Measurements from ENCODE around the gene ZNF334. TPM values are rescaled to one million over a fixed set of nuclear protein-coding genes. Genes with fewer than 3 reads are reported as not detected.

ZNF334 gene
- total RNA-seq, 1 experiment from 2014 or later = 0.12 TPM

DNA sequence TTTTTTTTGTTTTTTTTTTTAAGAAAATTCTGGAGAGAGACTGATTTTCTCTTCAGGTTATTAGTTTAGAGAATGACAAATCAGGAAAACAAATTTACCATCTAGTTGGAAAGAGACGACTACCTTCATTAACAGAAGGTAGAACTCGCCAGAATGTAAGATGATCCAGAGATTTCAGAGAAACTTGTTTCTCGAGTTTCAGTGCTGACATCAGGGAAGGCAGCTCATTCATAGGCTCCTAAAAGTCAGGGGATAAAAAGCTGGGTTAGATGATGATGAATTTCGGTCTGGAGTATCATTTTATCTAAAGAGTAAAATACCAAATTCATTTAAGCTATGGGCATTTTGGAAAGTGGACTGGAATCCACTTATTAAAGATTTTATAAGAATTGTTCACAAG is 27.9 kb downstream of the ZNF334 start:
- no peak for DNase-seq (ENCODE audit: low spot score)

- DNase-seq (ENCODE audit: low spot score) = no peak
Measured at GRCh38 chr20:46484954-46485353, 28.4 kb downstream of the ZNF334 start.

DNA sequence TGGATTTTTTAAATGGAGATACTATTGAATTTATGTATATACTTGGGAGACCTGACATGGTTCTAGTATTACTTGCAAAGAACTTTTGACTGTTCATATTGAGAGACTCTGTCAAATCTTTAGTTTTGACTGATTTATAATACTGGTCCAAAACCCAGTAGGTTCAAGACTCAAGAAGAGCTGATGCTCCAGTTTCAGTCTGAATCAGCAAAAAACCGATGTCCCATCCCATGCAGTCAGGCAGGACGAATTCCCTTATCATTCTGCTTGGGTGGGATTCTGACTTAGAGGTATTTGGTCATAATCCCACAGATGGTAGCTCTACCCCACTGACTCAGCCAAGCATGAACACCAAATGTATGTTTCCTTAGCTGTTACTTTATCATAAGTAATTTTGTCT is 29.5 kb downstream of the ZNF334 start:
- no peak for DNase-seq (ENCODE audit: low spot score)

DNA sequence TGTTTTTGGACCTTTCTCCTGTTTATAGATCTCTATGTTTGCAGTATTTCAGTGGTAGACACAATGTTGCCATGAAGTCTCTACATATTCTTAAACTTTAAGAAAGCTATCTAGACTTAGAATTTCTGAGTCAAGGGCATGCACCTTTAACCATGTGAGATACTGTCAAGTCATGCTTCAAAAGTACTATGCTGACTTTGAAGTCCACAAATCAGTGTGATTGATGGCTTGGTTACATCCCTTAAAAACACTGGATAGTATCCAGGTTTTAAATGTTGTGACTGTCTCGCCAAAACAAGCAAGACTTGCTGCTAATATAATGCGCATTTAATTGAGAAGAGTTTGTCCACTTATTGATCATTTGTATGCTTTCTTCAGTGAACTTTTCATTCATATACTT is 30.5 kb downstream of the ZNF334 start:
- DNase-seq (ENCODE audit: low spot score) = no peak

GRCh38 chr20:46477640-46478039 is 35.7 kb downstream of the ZNF334 start:
- DNase-seq (ENCODE audit: low spot score) = no peak

GRCh38 chr20:46477225-46477624 is 36.1 kb downstream of the ZNF334 start:
- DNase-seq (ENCODE audit: low spot score) = no peak

DNA sequence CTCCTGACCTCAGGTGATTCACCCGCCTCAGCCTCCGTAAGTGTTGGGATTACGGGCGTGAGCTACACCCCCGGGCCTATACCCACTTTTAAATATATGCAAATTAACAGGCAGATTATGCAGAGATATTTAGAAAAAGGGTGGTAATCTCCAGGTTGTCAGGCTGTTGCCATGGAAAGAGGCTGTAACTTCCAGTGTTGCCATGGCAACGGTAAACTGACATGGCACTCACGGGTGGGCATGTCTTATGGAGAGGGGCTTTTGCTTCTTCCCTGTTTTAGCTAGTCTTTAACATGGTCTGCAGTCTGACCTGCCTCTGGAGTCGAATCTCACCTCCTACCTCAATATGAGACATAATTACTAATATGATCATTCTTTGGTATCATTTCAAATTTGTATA is 44.9 kb downstream of the ZNF334 start:
- DNase-seq (ENCODE audit: low spot score) = no peak

DNA sequence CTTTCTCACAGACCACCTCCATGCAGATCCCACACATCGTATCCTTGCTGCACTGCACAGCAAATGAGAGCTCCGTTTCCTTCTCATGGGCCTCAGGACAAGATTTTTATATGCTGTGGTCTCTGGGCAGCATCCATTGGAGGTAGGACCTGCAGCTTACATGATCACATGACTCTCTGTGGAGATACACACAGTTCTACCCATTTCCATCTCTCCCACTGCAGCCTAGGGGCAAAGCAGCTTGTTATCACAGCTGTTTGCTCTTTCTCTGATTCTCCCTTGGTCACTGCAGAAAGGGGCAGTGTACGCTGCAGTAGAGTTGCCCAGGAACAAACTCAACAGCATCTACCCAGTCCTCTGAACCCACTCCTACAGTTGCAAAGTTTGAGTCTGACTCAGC is 48.9 kb downstream of the ZNF334 start:
- no peak for DNase-seq (ENCODE audit: low spot score)

DNA sequence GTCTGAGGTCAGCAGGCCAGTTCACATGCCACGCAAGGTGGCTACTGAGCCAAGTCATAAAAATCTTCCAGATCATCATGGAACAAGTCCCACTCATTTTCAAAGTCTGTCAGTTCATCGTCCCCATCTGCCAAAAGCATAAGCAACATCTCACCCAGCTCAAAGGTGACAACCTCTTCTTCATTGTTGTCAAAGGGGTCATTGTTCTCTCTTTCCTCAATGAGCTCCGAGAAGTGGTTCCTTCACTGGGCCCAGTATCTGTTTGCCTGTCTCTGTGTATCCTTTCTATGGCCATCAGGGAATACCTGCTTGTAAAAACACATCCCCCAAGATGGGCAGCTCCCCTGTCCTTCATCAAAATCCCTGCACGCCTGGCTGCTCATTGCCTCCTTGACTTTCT is 49.5 kb downstream of the ZNF334 start:
- no peak for DNase-seq (ENCODE audit: low spot score)

DNA sequence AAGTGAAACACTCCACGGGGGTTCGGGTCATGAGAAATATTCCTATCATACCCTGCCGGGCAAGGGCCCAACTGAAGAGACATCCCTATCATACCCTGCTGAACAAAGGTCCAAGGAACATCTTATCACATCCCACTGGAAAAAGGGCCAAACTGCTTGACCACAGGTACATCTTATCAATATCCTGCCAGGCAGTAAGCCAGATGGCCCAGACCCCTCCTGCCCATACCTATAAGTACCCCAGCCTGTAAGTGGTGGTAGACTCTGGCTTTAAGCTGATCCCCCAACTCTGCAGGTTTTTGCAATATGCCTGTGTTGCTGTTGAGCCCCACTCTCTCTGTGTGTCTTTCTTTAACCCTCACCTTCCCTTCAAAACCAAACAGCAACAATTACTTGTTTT is 51.6 kb downstream of the ZNF334 start:
- DNase-seq (ENCODE audit: low spot score) = no peak

DNA sequence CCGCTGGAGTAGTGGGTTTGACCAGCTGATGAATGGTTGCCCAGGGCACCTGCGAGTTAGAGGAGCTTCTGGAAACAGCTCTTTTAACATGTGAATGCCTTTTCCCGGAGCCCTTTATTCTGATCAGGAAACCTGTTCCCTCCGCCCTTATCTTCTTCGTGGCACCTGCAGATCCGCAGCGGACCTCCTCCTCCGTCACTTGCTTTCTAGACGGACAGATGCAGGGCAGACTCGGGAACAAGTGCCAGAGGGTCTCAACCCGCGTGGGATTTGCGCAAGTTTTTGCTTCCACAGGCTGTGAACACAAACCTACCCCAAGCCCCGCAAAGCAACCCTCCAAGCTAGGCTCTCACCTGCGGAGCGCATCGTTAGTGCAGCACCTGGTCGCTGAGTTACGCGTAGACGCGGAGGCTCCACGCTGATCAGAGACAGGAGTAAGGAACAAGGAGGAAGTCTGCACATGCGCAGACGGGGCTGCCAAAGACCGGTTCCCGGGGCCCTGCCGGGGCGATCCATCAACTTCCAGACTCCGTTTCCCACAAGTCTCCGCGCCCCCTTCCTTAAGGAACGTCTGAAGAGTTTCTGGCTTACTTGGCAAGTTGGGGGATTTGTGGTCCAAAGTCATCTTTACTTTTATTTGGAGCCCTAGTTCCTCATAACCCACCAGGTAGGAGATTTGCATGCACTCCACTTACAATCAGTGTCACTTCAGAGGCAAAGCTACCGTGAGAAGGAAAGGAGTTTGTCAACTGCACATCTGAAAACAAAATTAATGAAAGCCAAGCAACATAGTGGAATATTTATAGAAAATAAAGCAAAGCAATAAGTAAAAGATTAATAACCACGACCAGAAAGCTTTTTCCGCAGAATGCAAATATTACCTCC is 54.3 kb downstream of the ZNF334 start:
- no peak for DNase-seq (ENCODE audit: low spot score)

- no peak for DNase-seq (ENCODE audit: low spot score)
Measured at GRCh38 chr20:46456255-46457028, 56.9 kb downstream of the ZNF334 start.

- no peak for DNase-seq (ENCODE audit: low spot score)
Measured at GRCh38 chr20:46455729-46456128, 57.6 kb downstream of the ZNF334 start.

Other genes starting within 250 kb of the ZNF334 start
- gene CDH22, start 205.1 kb downstream of the ZNF334 start, total RNA-seq (2014; rRNA removed; shearing (Covaris generic)) = not detected in 2 replicates
- gene ELMO2, start 106.9 kb downstream of the ZNF334 start, total RNA-seq (2014; rRNA removed; shearing (Covaris generic)) = 33.4 and 44.9 TPM in 2 replicates
- gene OCSTAMP, start 37.1 kb upstream of the ZNF334 start, total RNA-seq (2014; rRNA removed; shearing (Covaris generic)) = not detected in 2 replicates
- not detected in 2 replicates for gene SLC13A3, start 137.9 kb upstream of the ZNF334 start, total RNA-seq (2014; rRNA removed; shearing (Covaris generic))
- gene TP53RK, start 175.9 kb upstream of the ZNF334 start, total RNA-seq (2014; rRNA removed; shearing (Covaris generic)) = 23.3 and 24.9 TPM in 2 replicates
- gene SLC2A10, start 196.1 kb upstream of the ZNF334 start, total RNA-seq (2014; rRNA removed; shearing (Covaris generic)) = 7.3 and 11.8 TPM in 2 replicates